Neural cell (in vitro differentiated cells): Measurements from ENCODE around the gene WASHC4. TPM values are rescaled to one million over a fixed set of nuclear protein-coding genes. Genes with fewer than 3 reads are reported as not detected.

Experiments used
- H2AFZ ChIP-seq: fragments of 200-600, 300-800 bp; sonication (generic), shearing (Covaris generic); 2 replicates; pipeline ENCODE4 v1.6.0; 2014; ENCODE audit warnings: low read depth, mild to moderate bottlenecking, antibody characterized with exemption, low read length, moderate library complexity
- H3F3A ChIP-seq: fragments of 200-600 bp; shearing (Covaris generic); 2 replicates; pipeline ENCODE4 v1.6.1; 2016; ENCODE audit warnings: mild to moderate bottlenecking, moderate library complexity, mixed read lengths, antibody characterized with exemption, low read length; ENCODE audit not compliant: insufficient read depth, poor library complexity, severe bottlenecking
- H3K27ac ChIP-seq: fragments of 200-600, 300-800 bp; sonication (generic), shearing (Covaris generic); 2 replicates; pipeline ENCODE4 v1.5.1; 2014; ENCODE audit warnings: mild to moderate bottlenecking, low read length, moderate library complexity
- H3K27me3 ChIP-seq: fragments of 300-800, 200-600 bp; sonication (generic), shearing (Covaris generic); 2 replicates; pipeline ENCODE4 v1.6.0; 2014; ENCODE audit warnings: mild to moderate bottlenecking, low read depth, low read length, moderate library complexity; ENCODE audit not compliant: insufficient read depth
- H3K36me3 ChIP-seq: fragments of 300-800, 200-600 bp; sonication (generic), shearing (Covaris generic); 2 replicates; pipeline ENCODE4 v1.5.1; 2014; ENCODE audit warnings: mild to moderate bottlenecking, antibody characterized with exemption, low read length, moderate library complexity; ENCODE audit not compliant: insufficient read depth
- H3K4me2 ChIP-seq: fragments of 300-800, 200-600 bp; sonication (generic), shearing (Covaris generic); 2 replicates; pipeline ENCODE4 v1.6.0; 2014; ENCODE audit warnings: mild to moderate bottlenecking, low read length
- H3K4me3 ChIP-seq: fragments of 300-800, 200-600 bp; sonication (generic), shearing (Covaris generic); 2 replicates; pipeline ENCODE4 v1.5.1; 2014; ENCODE audit warnings: mild to moderate bottlenecking, low read length, moderate library complexity
- H3K79me2 ChIP-seq: fragments of 200-600 bp; shearing (Covaris generic); replicated peaks from 2 replicates; pipeline ENCODE4 v1.6.0; 2014; ENCODE audit warnings: mild to moderate bottlenecking, low read length, moderate library complexity; ENCODE audit not compliant: insufficient read depth
- H3K9ac ChIP-seq: fragments of 300-800, 200-600 bp; sonication (generic), shearing (Covaris generic); 2 replicates; pipeline ENCODE4 v1.6.1; 2016; ENCODE audit warnings: mild to moderate bottlenecking, low read length, mixed read lengths
- H3K9me2 ChIP-seq: fragments of 200-600 bp; shearing (Covaris generic); 2 replicates; pipeline ENCODE4 v1.6.1; 2016; ENCODE audit warnings: mild to moderate bottlenecking, low read length, mixed read lengths; ENCODE audit not compliant: insufficient read depth
- H3K9me3 ChIP-seq: fragments of 200-600, 300-800 bp; sonication (generic), shearing (Covaris generic); 2 replicates; pipeline ENCODE4 v1.6.1; 2016; ENCODE audit warnings: mild to moderate bottlenecking, mixed run types, low read length, moderate library complexity, mixed read lengths
- H4K20me1 ChIP-seq: fragments of 200-600 bp; shearing (Covaris generic); 2 replicates; pipeline ENCODE4 v1.6.1; 2016; ENCODE audit warnings: mild to moderate bottlenecking, mixed run types; ENCODE audit not compliant: insufficient read depth
- EP300 ChIP-seq: fragments of 450-650 bp; conservative IDR thresholded peaks from 2 replicates; pipeline ENCODE4 v1.6.1; 2014; ENCODE audit warnings: antibody characterized with exemption, mild to moderate bottlenecking, moderate library complexity; ENCODE audit not compliant: poor library complexity, severe bottlenecking
- EZH2 ChIP-seq: fragments of 200-600, 300-800 bp; shearing (Covaris generic), sonication (generic); IDR thresholded peaks from 2 replicates; pipeline ENCODE4 v1.6.1; 2014; ENCODE audit warnings: antibody characterized with exemption, low read length, borderline replicate concordance, mild to moderate bottlenecking; ENCODE audit not compliant: insufficient read depth, poor library complexity, severe bottlenecking
- MXI1 ChIP-seq: fragments of 450-650 bp; conservative IDR thresholded peaks from 2 replicates; pipeline ENCODE4 v1.6.1; 2014; ENCODE audit warnings: antibody characterized with exemption, mild to moderate bottlenecking; ENCODE audit not compliant: poor library complexity, severe bottlenecking
- POLR2AphosphoS5 ChIP-seq: IDR thresholded peaks from 2 replicates; pipeline ENCODE4 v1.6.1; 2012
- RAD21 ChIP-seq: fragments of 450-650 bp; conservative IDR thresholded peaks from 2 replicates; pipeline ENCODE4 v1.6.1; 2014; ENCODE audit warnings: antibody characterized with exemption, mild to moderate bottlenecking, moderate library complexity
- SMC3 ChIP-seq: fragments of 450-650 bp; conservative IDR thresholded peaks from 2 replicates; pipeline ENCODE4 v1.6.1; 2014; ENCODE audit warnings: antibody characterized with exemption, mild to moderate bottlenecking, moderate library complexity; ENCODE audit not compliant: poor library complexity
- TAF1 ChIP-seq: IDR thresholded peaks from 2 replicates; pipeline ENCODE4 v1.6.1; 2012; ENCODE audit warnings: low read depth
- polyA plus RNA-seq: library from polyadenylated mRNA; depleted of rRNA; stranded (reverse); fragments of >200 nt; gene quantifications from 2 replicates; pipeline ENCODE4 v1.2.3, GENCODE V29; 2014
- TF ChIP-seq, protein P1 (sequence below): fragments of 450-650 bp; IDR thresholded peaks from 2 replicates; pipeline ENCODE4 v1.5.1; 2014; ENCODE audit warnings: antibody characterized with exemption, mild to moderate bottlenecking, moderate library complexity; ENCODE audit not compliant: poor library complexity, severe bottlenecking
- TF ChIP-seq, protein P2 (sequence below): IDR thresholded peaks from 2 replicates; pipeline ENCODE4 v1.6.1; 2012; ENCODE audit warnings: borderline replicate concordance

WASHC4 gene
- polyA plus RNA-seq, 1 donor from 2014 or later = 52.6 TPM

DNA sequence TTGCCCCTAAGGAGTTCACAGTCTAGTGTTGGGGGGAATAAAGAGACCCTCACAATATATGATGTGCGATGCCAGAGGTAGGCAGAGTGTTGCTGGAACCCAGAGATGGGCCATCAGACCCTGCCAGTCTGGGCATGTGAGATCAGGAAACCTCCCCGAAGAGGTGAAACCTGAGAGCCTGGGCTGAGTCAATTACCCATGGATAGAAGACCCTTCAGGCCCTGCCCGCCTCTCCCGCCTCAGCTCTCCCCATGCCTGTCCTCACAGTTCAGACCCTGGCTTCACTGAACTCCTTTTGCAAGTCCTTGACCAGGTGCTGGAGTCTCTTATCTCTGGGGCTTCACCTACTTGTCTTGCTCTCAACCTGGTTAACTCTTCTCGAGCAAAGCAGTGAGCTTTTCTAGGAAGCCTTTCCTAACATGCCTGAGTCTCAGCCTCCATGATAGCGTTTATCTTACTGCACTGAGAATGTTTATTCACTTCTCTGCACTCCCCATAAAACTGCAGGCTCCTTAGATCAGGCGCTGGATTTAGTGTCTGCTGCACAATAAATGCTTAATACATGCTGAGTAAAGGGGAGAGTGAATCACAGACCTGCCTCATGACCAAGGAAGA, 42.9 kb upstream of the WASHC4 start:
- no peak overlapping the region for H2AFZ ChIP-seq
- TF ChIP-seq POLR2AphosphoS5 = no peak
- TF ChIP-seq EP300 = no peak
- TF ChIP-seq EZH2 = no peak
- H3K4me3 ChIP-seq = no peak overlapping the region
- H3K79me2 ChIP-seq = no peaks in the 10 kb centered on the region
- H3K9me3 ChIP-seq = no peaks in the 10 kb centered on the region
- H3K4me2 ChIP-seq = no peak overlapping the region
- no peaks in the 10 kb centered on the region for H3F3A ChIP-seq
- no peaks in the 10 kb centered on the region for H3K36me3 ChIP-seq
- H3K9me2 ChIP-seq = no peaks in the 10 kb centered on the region
- no peaks in the 10 kb centered on the region for H3K27me3 ChIP-seq
- H4K20me1 ChIP-seq = no peaks in the 10 kb centered on the region
- H3K9ac ChIP-seq = no peak overlapping the region
- no peak overlapping the region for H3K27ac ChIP-seq

DNA sequence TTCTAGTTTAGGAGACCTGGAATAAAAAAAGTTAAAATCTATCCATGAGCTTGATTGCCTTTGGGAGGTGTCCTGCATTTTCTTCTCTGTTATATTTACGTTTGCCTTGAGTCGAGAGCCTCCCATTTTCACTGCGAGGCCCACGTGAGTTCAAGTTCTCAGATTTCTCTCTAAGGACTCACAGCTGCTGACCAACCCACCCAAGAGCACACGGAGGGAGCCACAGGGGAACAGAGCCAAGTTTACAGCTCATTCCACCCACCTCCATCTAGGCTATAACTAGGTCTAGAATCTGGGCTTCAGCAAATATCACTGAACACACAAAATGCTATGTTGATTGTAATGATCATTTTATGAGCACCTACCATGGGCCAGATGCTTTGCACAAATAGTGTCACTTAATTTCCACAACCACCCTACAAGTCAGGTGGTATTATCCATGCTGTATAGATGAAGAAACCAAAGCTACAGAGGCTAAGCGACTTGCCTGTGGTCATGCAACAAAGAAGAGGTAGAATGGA, 40.0 kb upstream of the WASHC4 start:
- TF ChIP-seq POLR2AphosphoS5 (no peak), EP300 (no peak), EZH2 (no peak), RAD21 (no peak), MXI1 (no peak), TAF1 (no peak), SMC3 (no peak)
- TF ChIP-seq, protein P1, sequence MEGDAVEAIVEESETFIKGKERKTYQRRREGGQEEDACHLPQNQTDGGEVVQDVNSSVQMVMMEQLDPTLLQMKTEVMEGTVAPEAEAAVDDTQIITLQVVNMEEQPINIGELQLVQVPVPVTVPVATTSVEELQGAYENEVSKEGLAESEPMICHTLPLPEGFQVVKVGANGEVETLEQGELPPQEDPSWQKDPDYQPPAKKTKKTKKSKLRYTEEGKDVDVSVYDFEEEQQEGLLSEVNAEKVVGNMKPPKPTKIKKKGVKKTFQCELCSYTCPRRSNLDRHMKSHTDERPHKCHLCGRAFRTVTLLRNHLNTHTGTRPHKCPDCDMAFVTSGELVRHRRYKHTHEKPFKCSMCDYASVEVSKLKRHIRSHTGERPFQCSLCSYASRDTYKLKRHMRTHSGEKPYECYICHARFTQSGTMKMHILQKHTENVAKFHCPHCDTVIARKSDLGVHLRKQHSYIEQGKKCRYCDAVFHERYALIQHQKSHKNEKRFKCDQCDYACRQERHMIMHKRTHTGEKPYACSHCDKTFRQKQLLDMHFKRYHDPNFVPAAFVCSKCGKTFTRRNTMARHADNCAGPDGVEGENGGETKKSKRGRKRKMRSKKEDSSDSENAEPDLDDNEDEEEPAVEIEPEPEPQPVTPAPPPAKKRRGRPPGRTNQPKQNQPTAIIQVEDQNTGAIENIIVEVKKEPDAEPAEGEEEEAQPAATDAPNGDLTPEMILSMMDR = no peak
- TF ChIP-seq, protein P2, sequence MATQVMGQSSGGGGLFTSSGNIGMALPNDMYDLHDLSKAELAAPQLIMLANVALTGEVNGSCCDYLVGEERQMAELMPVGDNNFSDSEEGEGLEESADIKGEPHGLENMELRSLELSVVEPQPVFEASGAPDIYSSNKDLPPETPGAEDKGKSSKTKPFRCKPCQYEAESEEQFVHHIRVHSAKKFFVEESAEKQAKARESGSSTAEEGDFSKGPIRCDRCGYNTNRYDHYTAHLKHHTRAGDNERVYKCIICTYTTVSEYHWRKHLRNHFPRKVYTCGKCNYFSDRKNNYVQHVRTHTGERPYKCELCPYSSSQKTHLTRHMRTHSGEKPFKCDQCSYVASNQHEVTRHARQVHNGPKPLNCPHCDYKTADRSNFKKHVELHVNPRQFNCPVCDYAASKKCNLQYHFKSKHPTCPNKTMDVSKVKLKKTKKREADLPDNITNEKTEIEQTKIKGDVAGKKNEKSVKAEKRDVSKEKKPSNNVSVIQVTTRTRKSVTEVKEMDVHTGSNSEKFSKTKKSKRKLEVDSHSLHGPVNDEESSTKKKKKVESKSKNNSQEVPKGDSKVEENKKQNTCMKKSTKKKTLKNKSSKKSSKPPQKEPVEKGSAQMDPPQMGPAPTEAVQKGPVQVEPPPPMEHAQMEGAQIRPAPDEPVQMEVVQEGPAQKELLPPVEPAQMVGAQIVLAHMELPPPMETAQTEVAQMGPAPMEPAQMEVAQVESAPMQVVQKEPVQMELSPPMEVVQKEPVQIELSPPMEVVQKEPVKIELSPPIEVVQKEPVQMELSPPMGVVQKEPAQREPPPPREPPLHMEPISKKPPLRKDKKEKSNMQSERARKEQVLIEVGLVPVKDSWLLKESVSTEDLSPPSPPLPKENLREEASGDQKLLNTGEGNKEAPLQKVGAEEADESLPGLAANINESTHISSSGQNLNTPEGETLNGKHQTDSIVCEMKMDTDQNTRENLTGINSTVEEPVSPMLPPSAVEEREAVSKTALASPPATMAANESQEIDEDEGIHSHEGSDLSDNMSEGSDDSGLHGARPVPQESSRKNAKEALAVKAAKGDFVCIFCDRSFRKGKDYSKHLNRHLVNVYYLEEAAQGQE = no peak
- no peak overlapping the region for H2AFZ ChIP-seq
- no peaks in the 10 kb centered on the region for H3K9me3 ChIP-seq
- H3K27me3 ChIP-seq = no peaks in the 10 kb centered on the region
- H3K9ac ChIP-seq = no peak overlapping the region
- no peaks in the 10 kb centered on the region for H3K79me2 ChIP-seq
- no peak overlapping the region for H3K4me2 ChIP-seq
- H3K36me3 ChIP-seq = no peaks in the 10 kb centered on the region
- no peaks in the 10 kb centered on the region for H3K9me2 ChIP-seq
- H4K20me1 ChIP-seq = no peaks in the 10 kb centered on the region
- no peak overlapping the region for H3K4me3 ChIP-seq
- no peaks in the 10 kb centered on the region for H3F3A ChIP-seq
- no peak overlapping the region for H3K27ac ChIP-seq
